SIG-M5 treated with dmso at 0.1 percent for 504 hours (cell line): ENCODE results near the gene RYR1.
A peak's percentile ranks its signal among the peaks of the same experiment; 100 is the strongest.
"Not testable (repeated sequence)": the region's sequence is repeated elsewhere in the genome, so short reads cannot be mapped to it uniquely, and the experiment has no call there.

Source experiments
- DNase-seq: peaks from one replicate; lab custom pipeline; 2025; ENCODE audit not compliant: unreplicated experiment; lab: John Stamatoyannopoulos, UW

RYR1 gene

GRCh38 chr19:38602856-38603255 lies 169.4 kb downstream of the RYR1 start:
- not testable (repeated sequence) for DNase-seq

DNA sequence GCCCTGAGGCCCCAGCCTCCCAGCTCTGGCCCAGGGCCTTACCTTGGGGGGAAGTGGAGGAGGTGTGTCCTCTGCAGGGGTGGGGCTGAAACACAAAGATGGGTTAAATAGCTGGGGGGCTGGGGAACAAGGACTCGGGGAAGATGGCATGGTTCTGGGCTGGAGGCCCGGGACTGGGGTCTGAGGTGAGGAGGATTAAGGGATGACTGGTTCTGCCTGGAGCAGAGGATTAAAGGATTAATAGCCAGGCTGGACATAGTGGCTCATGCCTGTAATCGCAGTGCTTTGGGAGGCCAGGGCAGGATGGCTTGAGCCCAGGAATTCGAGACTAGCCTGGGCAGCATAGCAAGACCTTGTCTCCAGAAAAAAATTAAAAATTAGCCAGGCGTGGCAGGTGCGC lies 172.6 kb downstream of the RYR1 start:
- DNase-seq: no peak

DNA sequence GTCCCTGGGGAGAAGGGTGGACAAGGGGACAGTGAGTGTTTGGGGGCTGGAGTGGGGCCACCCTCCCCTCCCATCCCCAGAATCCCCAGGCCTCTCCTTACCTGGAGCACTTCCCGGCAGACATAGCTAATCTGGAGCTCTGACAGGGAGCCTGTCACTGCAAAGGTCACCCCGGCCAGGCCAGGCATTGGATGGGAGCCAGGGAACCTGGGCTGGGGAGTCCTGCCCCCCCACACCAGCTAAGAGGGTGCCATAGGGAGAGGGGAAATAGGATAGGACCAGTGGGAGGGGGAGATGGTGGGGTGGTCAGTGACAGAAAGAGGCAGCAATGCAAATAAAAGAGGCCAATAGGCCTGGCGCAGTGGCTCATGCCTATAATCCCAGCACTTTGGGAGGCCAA lies 180.8 kb downstream of the RYR1 start:
- DNase-seq: no peak

- no peak for DNase-seq
Observed at GRCh38 chr19:38615007-38615581, 181.6 kb downstream of the RYR1 start.

- no peak for DNase-seq
Observed at GRCh38 chr19:38616265-38616664, 182.8 kb downstream of the RYR1 start.

GRCh38 chr19:38617283-38617763 lies 183.8 kb downstream of the RYR1 start:
- no peak for DNase-seq

GRCh38 chr19:38617764-38618589 lies 184.5 kb downstream of the RYR1 start, which contains the start of gene MAP4K1:
MAP4K1 (minus strand) TSS chr19:38617953; CDS start chr19:38617895, 58 bp downstream.
- peak; percentile 59 for DNase-seq

GRCh38 chr19:38618590-38619360 lies 185.3 kb downstream of the RYR1 start, which contains the start of gene EIF3K:
EIF3K (plus strand) TSS chr19:38619188; CDS start chr19:38619269, 81 bp downstream.
- DNase-seq: peak; percentile 97

- no peak for DNase-seq
Observed at GRCh38 chr19:38619361-38620174, 186.1 kb downstream of the RYR1 start.

DNA sequence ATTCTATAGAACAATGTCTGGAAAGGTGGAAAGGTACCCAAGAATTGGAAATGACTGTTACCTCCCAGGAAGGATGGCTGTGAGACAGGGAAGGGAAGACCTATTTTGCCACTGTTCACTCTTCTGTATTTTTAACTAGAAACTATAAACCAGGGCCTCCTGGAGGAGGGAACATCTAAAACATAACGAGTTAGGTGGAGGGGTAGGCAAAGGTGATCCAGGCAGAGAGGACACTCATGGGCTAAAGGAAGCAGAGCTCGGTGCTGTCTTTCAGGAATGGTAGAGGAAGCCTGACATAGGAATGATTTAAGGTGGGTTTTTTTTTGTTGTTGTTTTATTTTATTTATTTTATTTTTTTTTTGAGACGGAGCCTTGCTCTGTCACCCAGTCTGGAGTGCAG lies 191.3 kb downstream of the RYR1 start:
- DNase-seq: no peak

GRCh38 chr19:38626401-38626800 lies 192.9 kb downstream of the RYR1 start:
- no peak for DNase-seq

- DNase-seq: no peak
Observed at GRCh38 chr19:38629568-38629967, 196.1 kb downstream of the RYR1 start.

DNA sequence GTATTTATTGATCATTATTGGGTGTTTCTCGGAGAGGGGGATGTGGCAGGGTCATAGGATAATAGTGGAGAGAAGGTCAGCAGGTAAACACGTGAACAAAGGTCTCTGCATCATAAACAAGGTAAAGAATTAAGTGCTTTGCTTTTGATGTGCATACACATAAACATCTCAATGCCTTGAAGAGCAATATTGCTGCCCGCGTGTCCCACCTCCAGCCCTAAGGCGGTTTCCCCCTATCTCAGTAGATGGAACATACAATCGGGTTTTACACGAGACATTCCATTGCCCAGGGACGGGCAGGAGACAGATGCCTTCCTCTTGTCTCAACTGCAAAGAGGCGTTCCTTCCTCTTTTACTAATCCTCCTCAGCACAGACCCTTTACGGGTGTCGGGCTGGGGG lies 197.8 kb downstream of the RYR1 start:
- not testable (repeated sequence) for DNase-seq

DNA sequence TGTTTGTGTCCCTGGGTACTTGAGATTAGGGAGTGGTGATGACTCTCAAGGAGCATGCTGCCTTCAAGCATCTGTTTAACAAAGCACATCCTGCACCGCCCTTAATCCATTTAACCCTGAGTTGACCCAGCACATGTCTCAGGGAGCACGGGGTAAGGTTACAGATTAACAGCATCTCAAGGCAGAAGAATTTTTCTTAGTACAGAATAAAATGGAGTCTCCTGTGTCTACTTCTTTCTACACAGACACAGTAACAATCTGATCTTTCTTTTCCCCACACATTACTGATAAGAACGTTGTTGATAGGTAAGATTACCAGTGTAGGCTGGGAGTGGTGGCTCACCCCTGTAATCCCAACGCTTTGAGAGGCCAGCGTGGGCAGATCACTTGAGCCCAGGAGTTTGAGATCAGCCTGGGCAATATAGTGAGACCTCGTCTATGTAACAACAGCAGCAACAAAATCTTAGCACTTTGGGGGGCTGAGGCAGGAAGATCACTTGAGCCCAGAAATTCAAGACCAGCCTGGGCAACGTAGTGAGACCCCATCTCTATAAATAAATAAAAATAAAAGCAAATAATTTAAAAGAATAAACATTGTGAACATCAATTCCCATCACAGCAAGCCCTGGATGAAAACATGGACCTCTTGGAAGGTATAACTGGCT lies 198.5 kb downstream of the RYR1 start:
- DNase-seq: not testable (repeated sequence)

DNA sequence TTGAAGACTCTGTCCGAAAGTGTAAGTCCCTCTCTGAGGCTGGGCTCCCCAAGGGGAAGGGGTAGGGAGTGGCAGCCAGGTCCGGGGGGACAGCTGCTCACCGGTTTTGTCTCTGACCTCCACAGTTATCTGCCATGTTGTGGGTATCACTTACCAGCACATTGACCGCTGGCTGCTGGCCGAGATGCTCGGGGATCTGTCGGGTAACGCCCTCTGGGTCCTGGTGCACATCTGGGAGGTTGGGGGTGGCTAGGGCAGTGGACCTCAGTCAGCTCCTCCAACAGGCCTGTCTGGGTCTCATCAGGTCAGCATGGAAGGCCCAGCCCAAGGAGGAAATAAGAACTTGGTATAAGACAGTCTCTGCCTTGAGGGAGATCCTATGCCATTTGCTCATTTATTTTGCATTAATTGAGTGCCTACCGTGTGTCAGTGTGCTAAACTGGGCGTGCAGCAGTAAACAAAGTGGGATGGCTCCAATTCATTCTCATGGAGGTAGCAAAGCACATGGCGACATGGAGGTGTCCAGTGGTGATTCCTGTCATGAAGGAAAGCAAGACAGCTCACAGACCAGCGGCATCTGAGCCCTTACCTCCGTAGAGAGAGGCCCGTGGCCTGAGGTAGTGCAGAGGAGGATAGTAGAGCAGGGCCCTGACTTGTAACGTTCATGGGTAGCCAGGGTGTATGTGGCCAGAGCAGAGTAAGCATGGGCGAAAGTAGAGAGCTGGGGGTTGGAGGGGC lies 199.2 kb downstream of the RYR1 start:
- no peak for DNase-seq

- peak; percentile 50 for DNase-seq
Observed at GRCh38 chr19:38634757-38635482, 201.4 kb downstream of the RYR1 start.

- DNase-seq: no peak
Observed at GRCh38 chr19:38635483-38636399, 202.2 kb downstream of the RYR1 start.
